Panc1 (cell line): ENCODE results near the gene NUDT16L1. TPM values are rescaled to one million over a fixed set of nuclear protein-coding genes. Genes with fewer than 3 reads are reported as not detected.
A peak's percentile ranks its signal among the peaks of the same experiment; 100 is the strongest.

Experiments
- ATAC-seq: fragments of 200-7000 bp; cut with Tn5 transposase; 2 replicates; pipeline ENCODE4 v1.9.1; 2020; ENCODE audit warnings: mild to moderate bottlenecking, moderate library complexity
- BruUV-seq: library from RNA; stranded (reverse); fragments of 400-500 nt; replicated peaks from 2 replicates; lab custom pipeline; 2021; lab: Mats Ljungman, UMichigan
- CTCF ChIA-PET: fragments of 300-600 bp; sonication (Branson Sonifier 250); formaldehyde crosslinking; loops from one replicate; lab custom pipeline; 2022; ENCODE audit warnings: antibody characterized with exemption; lab: Charles Lee
- POLR2A ChIA-PET: fragments of 300-600 bp; sonication (Branson Sonifier 250); formaldehyde crosslinking; loops from one replicate; lab custom pipeline; 2022; ENCODE audit warnings: antibody characterized with exemption; lab: Charles Lee
- DNase-seq: peaks from one replicate; pipeline ENCODE4 v3.0.0-alpha.2; 2010; ENCODE audit warnings: low read depth, low spot score
- H3K27ac ChIP-seq: 2 replicates; pipeline ENCODE4 v1.5.1; 2011; ENCODE audit warnings: mild to moderate bottlenecking, low read length, inconsistent platforms
- H3K27me3 ChIP-seq: fragments of 200-500 bp; sonication (Bioruptor generic); 2 replicates; pipeline ENCODE4 v1.6.0; 2014; ENCODE audit warnings: low read length, inconsistent platforms; ENCODE audit not compliant: control insufficient read depth, insufficient read depth
- H3K36me3 ChIP-seq: fragments of 200-500 bp; sonication (Bioruptor generic); 2 replicates; pipeline ENCODE4 v1.5.1; 2014; ENCODE audit warnings: inconsistent platforms, mild to moderate bottlenecking, low read length, moderate library complexity; ENCODE audit not compliant: control insufficient read depth, insufficient read depth
- H3K4me1 ChIP-seq: 2 replicates; pipeline ENCODE4 v1.5.1; 2011; ENCODE audit warnings: inconsistent platforms, mild to moderate bottlenecking, low read length, moderate library complexity; ENCODE audit not compliant: control insufficient read depth, insufficient read depth
- H3K4me3 ChIP-seq, 2 experiments: 2 replicates each; pipeline ENCODE4 v1.5.1; 2011 to 2012; ENCODE audit warnings: low read depth in 2 of 2, low read length in 2 of 2, mild to moderate bottlenecking in 2 of 2, inconsistent platforms in 1 of 2, moderate library complexity in 1 of 2
- H3K9me3 ChIP-seq: fragments of 200-500 bp; sonication (Bioruptor generic); 2 replicates; pipeline ENCODE4 v1.5.1; 2014; ENCODE audit warnings: low read depth, mild to moderate bottlenecking, inconsistent platforms, low read length, moderate library complexity; ENCODE audit not compliant: control insufficient read depth, insufficient read depth
- POLR2AphosphoS5 ChIP-seq: IDR thresholded peaks from 2 replicates; pipeline ENCODE4 v1.6.1; 2012; ENCODE audit warnings: mild to moderate bottlenecking, low read depth, low read length, moderate library complexity
- SIN3A ChIP-seq: IDR thresholded peaks from 2 replicates; pipeline ENCODE4 v1.6.1; 2012; ENCODE audit warnings: low read depth, mild to moderate bottlenecking, low read length, moderate library complexity, borderline replicate concordance; ENCODE audit not compliant: insufficient read depth
- TCF7L2 ChIP-seq: IDR thresholded peaks from 2 replicates; pipeline ENCODE4 v1.6.1; 2011; ENCODE audit warnings: mild to moderate bottlenecking, low read depth, low read length, inconsistent platforms
- in situ Hi-C: cut with HindIII; loops from 2 replicates; pipeline ENCODE4 v1.10.0; 2016; ENCODE audit warnings: low sequenced_read_pairs, low pct_unique_long_range_greater_than_20kb
- intact Hi-C: fragments of 100-400 bp; cut with micrococcal nuclease; formaldehyde crosslinking; loops from one replicate; pipeline ENCODE4 v1.10.0; 2022; ENCODE audit not compliant: unreplicated experiment
- total RNA-seq: library from RNA; stranded (reverse); gene quantifications from one replicate; pipeline ENCODE4 v1.2.1, GENCODE V29; 2021; ENCODE audit not compliant: unreplicated experiment
- TF ChIP-seq, protein P1 (sequence below), 2 experiments: IDR thresholded peaks; 2 replicates each; pipeline ENCODE4 v1.6.1; 2011 to 2012; ENCODE audit warnings: low read depth in 2 of 2, control low read depth in 1 of 2, low read length in 1 of 2, mild to moderate bottlenecking in 1 of 2, moderate library complexity in 1 of 2; ENCODE audit not compliant: insufficient read depth in 1 of 2
- TF ChIP-seq, protein P2 (sequence below): fragments of 450-650 bp; IDR thresholded peaks from 2 replicates; pipeline ENCODE4 v1.5.1; 2017; ENCODE audit warnings: mild to moderate bottlenecking

The NUDT16L1 gene
- total RNA-seq, 1 experiment from 2014 or later, result 42.9 TPM

DNA sequence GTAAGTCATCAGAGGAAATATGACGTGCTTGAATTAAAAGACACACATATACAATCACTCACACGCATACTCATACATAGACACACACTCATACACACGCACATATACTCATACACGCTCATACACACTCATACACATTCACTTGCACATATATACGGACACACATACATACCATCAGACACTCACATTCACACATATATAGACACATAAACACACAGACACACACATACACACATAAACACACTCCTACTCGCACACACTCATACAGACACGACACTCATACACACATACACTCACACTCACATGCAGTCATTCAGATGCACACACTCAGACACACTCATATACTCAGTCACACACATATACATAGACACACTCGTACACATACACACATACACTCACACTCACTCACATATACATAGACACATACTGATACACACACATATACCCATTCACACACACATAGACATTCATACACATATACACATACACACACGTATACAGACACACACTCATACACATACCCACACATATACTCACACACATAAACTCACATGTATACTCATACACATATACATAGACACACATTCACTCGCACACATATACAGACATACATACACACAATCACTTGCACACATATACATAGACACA lies 24.9 kb upstream of the NUDT16L1 start:
- in situ Hi-C loops, result no loop called here

DNA sequence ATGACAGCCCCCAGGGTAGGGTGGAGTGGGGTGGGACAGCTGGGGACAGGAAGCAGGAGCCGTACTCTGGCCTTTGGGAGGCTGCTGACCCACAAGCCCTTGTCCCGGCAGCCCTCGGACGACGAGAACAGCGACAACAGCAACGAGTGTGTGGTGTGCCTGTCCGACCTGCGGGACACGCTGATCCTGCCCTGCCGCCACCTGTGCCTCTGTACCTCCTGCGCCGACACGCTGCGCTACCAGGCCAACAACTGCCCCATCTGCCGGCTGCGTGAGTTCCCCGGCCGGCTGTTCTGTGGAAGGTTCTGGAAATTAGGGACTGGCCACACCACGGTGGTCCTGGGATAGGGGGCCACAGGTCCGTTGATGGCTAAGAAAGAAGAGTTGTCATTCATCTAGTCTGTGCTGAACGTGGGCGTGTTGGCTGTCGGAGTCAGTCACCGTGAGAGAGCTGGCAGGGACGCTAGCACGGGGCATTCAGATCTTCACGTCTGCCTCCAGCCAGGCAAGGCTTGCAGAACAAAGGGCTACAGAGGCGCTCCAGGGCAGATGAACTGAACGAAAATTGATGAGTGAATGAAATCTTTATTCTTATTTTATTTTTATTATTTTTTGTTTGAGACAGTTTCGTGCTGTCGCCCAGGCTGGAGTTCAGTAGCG lies 19.8 kb upstream of the NUDT16L1 start:
- H3K36me3 ChIP-seq, result 0 out of 2 replicates have a peak, but pooled peaks cover 2% of the 10 kb centered on the region
- no peaks in the 10 kb centered on the region for H3K27me3 ChIP-seq
- DNase-seq, result no peak
- BruUV-seq, result no TSS peak
- ChIA-PET POLR2A (no interaction called here), CTCF (no interaction called here)
- TF ChIP-seq, protein P1, sequence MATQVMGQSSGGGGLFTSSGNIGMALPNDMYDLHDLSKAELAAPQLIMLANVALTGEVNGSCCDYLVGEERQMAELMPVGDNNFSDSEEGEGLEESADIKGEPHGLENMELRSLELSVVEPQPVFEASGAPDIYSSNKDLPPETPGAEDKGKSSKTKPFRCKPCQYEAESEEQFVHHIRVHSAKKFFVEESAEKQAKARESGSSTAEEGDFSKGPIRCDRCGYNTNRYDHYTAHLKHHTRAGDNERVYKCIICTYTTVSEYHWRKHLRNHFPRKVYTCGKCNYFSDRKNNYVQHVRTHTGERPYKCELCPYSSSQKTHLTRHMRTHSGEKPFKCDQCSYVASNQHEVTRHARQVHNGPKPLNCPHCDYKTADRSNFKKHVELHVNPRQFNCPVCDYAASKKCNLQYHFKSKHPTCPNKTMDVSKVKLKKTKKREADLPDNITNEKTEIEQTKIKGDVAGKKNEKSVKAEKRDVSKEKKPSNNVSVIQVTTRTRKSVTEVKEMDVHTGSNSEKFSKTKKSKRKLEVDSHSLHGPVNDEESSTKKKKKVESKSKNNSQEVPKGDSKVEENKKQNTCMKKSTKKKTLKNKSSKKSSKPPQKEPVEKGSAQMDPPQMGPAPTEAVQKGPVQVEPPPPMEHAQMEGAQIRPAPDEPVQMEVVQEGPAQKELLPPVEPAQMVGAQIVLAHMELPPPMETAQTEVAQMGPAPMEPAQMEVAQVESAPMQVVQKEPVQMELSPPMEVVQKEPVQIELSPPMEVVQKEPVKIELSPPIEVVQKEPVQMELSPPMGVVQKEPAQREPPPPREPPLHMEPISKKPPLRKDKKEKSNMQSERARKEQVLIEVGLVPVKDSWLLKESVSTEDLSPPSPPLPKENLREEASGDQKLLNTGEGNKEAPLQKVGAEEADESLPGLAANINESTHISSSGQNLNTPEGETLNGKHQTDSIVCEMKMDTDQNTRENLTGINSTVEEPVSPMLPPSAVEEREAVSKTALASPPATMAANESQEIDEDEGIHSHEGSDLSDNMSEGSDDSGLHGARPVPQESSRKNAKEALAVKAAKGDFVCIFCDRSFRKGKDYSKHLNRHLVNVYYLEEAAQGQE (IDR thresholded peaks at IDR 0.05; ENCODE audit: insufficient read depth in 1 of 2, low read depth in 2 of 2, low read length in 1 of 2), result no peak
- no peak for TF ChIP-seq SIN3A
- TF ChIP-seq TCF7L2, result no peak
- TF ChIP-seq, protein P2, sequence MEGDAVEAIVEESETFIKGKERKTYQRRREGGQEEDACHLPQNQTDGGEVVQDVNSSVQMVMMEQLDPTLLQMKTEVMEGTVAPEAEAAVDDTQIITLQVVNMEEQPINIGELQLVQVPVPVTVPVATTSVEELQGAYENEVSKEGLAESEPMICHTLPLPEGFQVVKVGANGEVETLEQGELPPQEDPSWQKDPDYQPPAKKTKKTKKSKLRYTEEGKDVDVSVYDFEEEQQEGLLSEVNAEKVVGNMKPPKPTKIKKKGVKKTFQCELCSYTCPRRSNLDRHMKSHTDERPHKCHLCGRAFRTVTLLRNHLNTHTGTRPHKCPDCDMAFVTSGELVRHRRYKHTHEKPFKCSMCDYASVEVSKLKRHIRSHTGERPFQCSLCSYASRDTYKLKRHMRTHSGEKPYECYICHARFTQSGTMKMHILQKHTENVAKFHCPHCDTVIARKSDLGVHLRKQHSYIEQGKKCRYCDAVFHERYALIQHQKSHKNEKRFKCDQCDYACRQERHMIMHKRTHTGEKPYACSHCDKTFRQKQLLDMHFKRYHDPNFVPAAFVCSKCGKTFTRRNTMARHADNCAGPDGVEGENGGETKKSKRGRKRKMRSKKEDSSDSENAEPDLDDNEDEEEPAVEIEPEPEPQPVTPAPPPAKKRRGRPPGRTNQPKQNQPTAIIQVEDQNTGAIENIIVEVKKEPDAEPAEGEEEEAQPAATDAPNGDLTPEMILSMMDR, result no peak
- no peak for TF ChIP-seq POLR2AphosphoS5
- H3K4me3 ChIP-seq, result no peak overlapping the region
- H3K27ac ChIP-seq, result no peak overlapping the region
- intact Hi-C loops, result no loop called here
- in situ Hi-C loops, result no loop called here
- ATAC-seq, result no peak
- H3K9me3 ChIP-seq, result no peaks in the 10 kb centered on the region
- H3K4me1 ChIP-seq, result no peaks in the 10 kb centered on the region

More for the DNA sequence above, 24.9 kb upstream of the NUDT16L1 start:
- ATAC-seq (no peak), DNase-seq (no peak)
- CTCF ChIA-PET, result no interaction called here
- Histone ChIP-seq H3K4me1 (no peaks in the 10 kb centered on the region), H3K27ac (no peak overlapping the region), H3K4me3 (no peak overlapping the region), H3K36me3 (peaks cover 2% of the 10 kb centered on the region; the same call in 1 of the 2 replicates), H3K9me3 (no peaks in the 10 kb centered on the region), H3K27me3 (no peaks in the 10 kb centered on the region)
- TSS peak; percentile 70 for BruUV-seq
- POLR2A ChIA-PET, result interaction anchor here (0.6 kb wide), 2 partner anchors 109 to 142 kb away, joined by 4 to 7 read pairs; no protein-coding TSS in a partner anchor
- no peak for TF ChIP-seq TCF7L2
- TF ChIP-seq, protein P1 (IDR thresholded peaks at IDR 0.05; ENCODE audit: insufficient read depth in 1 of 2, low read depth in 2 of 2, low read length in 1 of 2), result no peak
- TF ChIP-seq POLR2AphosphoS5, result no peak
- no peak for TF ChIP-seq SIN3A
- TF ChIP-seq, protein P2, result no peak
- intact Hi-C loops, result no loop called here
